HepG2 (cell line): Measurements from ENCODE around the gene DDX17. TPM values are rescaled to one million over a fixed set of nuclear protein-coding genes. Genes with fewer than 3 reads are reported as not detected.

Experiments
- ATAC-seq: fragments of 200-7000 bp; cut with Tn5 transposase; 3 replicates; pipeline ENCODE4 v1.9.1; 2020; ENCODE audit warnings: mild to moderate bottlenecking, moderate library complexity
- BruUV-seq: library from RNA; stranded (reverse); fragments of 400-500 nt; replicated peaks from 2 replicates; lab custom pipeline; 2021; lab: Mats Ljungman, UMichigan
- CTCF ChIA-PET: fragments of 300-600 bp; formaldehyde crosslinking; extraction: SDS; loops from one replicate; lab custom pipeline; 2021; ENCODE audit warnings: low total read pairs, inconsistent platforms, low intra/inter-chr PET ratio; lab: Yijun Ruan, JAX
- POLR2A ChIA-PET: fragments of 350-600 bp; sonication (Branson Sonifier 250); formaldehyde crosslinking; loops from one replicate; lab custom pipeline; 2020; ENCODE audit warnings: antibody characterized with exemption, inconsistent platforms; lab: Yijun Ruan, JAX
- DNase-seq: peaks from one replicate; pipeline ENCODE4 v3.0.0-alpha.2; 2015; ENCODE audit warnings: low spot score
- FAIRE-seq: peaks from 3 replicates; lab custom pipeline; 2011; peaks lifted over from hg19 to GRCh38; lab: Jason Lieb, UNC
- H2AFZ ChIP-seq: one replicate; pipeline ENCODE4 v1.6.1; 2011; ENCODE audit warnings: low read length, inconsistent platforms
- H3K27ac ChIP-seq: fragments of 300-600 bp; 3 replicates; pipeline ENCODE4 v1.8.0; 2011; ENCODE audit warnings: mixed run types, mild to moderate bottlenecking, mixed read lengths, low read length, inconsistent platforms; ENCODE audit not compliant: insufficient read depth; ENCODE audit errors: extremely low read length
- H3K27me3 ChIP-seq, 2 experiments: fragments of 200-600 bp in 1 of 2; 2 replicates in 1 of 2; 3 replicates in 1 of 2; pipeline versions ENCODE4 v1.6.0 to v1.8.0; 2011; ENCODE audit warnings: low read length in 2 of 2, mild to moderate bottlenecking in 2 of 2, moderate library complexity in 2 of 2, inconsistent platforms in 1 of 2; ENCODE audit not compliant: insufficient read depth in 2 of 2, control insufficient read depth in 1 of 2
- H3K36me3 ChIP-seq, 2 experiments: fragments of 200-600 bp in 1 of 2; replicated peaks in 1 of 2; 2 replicates in 1 of 2; 3 replicates in 1 of 2; pipeline versions ENCODE4 v1.5.1 to v1.8.0; 2011; ENCODE audit warnings: low read length in 2 of 2, inconsistent platforms in 1 of 2; ENCODE audit not compliant: insufficient read depth in 2 of 2, control insufficient read depth in 1 of 2
- H3K4me1 ChIP-seq: 2 replicates; pipeline ENCODE4 v1.5.1; 2012; ENCODE audit warnings: low read length, inconsistent platforms; ENCODE audit not compliant: insufficient read depth
- H3K4me2 ChIP-seq: 2 replicates; pipeline ENCODE4 v1.6.0; 2011; ENCODE audit warnings: low read depth, low read length, inconsistent platforms
- H3K4me3 ChIP-seq, 3 experiments: fragments of 200-600 bp in 1 of 3; sonication (generic), shearing (Covaris generic) in 1 of 3; replicated peaks in 1 of 3; 2 replicates each; pipeline ENCODE4 v1.5.1; 2011 to 2016; ENCODE audit warnings: low read length in 3 of 3, inconsistent platforms in 2 of 3, low read depth in 2 of 3, mild to moderate bottlenecking in 2 of 3, control low read depth in 1 of 3, mixed read lengths in 1 of 3; ENCODE audit not compliant: insufficient read depth in 1 of 3
- H3K79me2 ChIP-seq: one replicate; pipeline ENCODE4 v1.6.1; 2011; ENCODE audit warnings: low read length, inconsistent platforms; ENCODE audit not compliant: insufficient read depth
- H3K9ac ChIP-seq: 2 replicates; pipeline ENCODE4 v1.6.0; 2011; ENCODE audit warnings: mild to moderate bottlenecking, low read depth, low read length, inconsistent platforms; ENCODE audit not compliant: insufficient read depth
- H3K9me3 ChIP-seq: 2 replicates; pipeline ENCODE4 v1.5.1; 2012; ENCODE audit warnings: mild to moderate bottlenecking, low read length
- H4K20me1 ChIP-seq: 2 replicates; pipeline ENCODE4 v1.6.0; 2011; ENCODE audit warnings: inconsistent platforms, mild to moderate bottlenecking, low read length, moderate library complexity; ENCODE audit not compliant: insufficient read depth
- DDIT3 ChIP-seq: sonication (generic); formaldehyde crosslinking; IDR thresholded peaks from 2 replicates; pipeline ENCODE4 v1.4.0; 2020; ENCODE audit warnings: mild to moderate bottlenecking, missing genetic modification reagents
- GABPB1 ChIP-seq: IDR thresholded peaks from 2 replicates; pipeline ENCODE4 v1.6.1; 2016; ENCODE audit warnings: mild to moderate bottlenecking, missing genetic modification reagents, moderate library complexity, missing compliant biosample characterization
- HNRNPH1 ChIP-seq: fragments of 200-400 bp; formaldehyde crosslinking; optimal IDR thresholded peaks from 2 replicates; pipeline ENCODE3; 2017; ENCODE audit warnings: mild to moderate bottlenecking, low read depth, low read length
- IKZF1 ChIP-seq: fragments of 450-650 bp; IDR thresholded peaks from 2 replicates; pipeline ENCODE4 v1.7.1; 2016
- MBD4 ChIP-seq: IDR thresholded peaks from 2 replicates; pipeline ENCODE4 v1.6.1; 2012; ENCODE audit warnings: low read length, inconsistent platforms, borderline replicate concordance
- MIXL1 ChIP-seq: IDR thresholded peaks from 2 replicates; pipeline ENCODE4 v1.6.1; 2016
- RELA ChIP-seq: sonication (generic); formaldehyde crosslinking; IDR thresholded peaks from 2 replicates; pipeline ENCODE4 v1.4.0; 2020; ENCODE audit warnings: missing genetic modification reagents
- SMYD3 ChIP-seq: sonication (generic); formaldehyde crosslinking; IDR thresholded peaks from 2 replicates; pipeline ENCODE4 v1.8.1; 2023; ENCODE audit warnings: mild to moderate bottlenecking, missing genetic modification reagents
- WIZ ChIP-seq: sonication (generic); formaldehyde crosslinking; IDR thresholded peaks from 2 replicates; pipeline ENCODE4 v1.5.1; 2020; ENCODE audit warnings: mild to moderate bottlenecking, missing genetic modification reagents
- ZBED4 ChIP-seq: sonication (generic); formaldehyde crosslinking; IDR thresholded peaks from 2 replicates; pipeline ENCODE4 v1.4.0; 2020; ENCODE audit warnings: missing genetic modification reagents, borderline replicate concordance
- ZFX ChIP-seq: sonication (generic); formaldehyde crosslinking; IDR thresholded peaks from 2 replicates; pipeline ENCODE4 v1.4.0; 2020; ENCODE audit warnings: mild to moderate bottlenecking, low read depth, missing genetic modification reagents, moderate library complexity
- ZNF124 ChIP-seq: sonication (generic); formaldehyde crosslinking; IDR thresholded peaks from 2 replicates; pipeline ENCODE4 v1.4.0; 2020; ENCODE audit warnings: missing genetic modification reagents
- ZNF251 ChIP-seq: sonication (generic); formaldehyde crosslinking; IDR thresholded peaks from 2 replicates; pipeline ENCODE4 v1.9.0; 2021; ENCODE audit warnings: mild to moderate bottlenecking, missing genetic modification reagents
- ZNF253 ChIP-seq: sonication (generic); formaldehyde crosslinking; IDR thresholded peaks from 2 replicates; pipeline ENCODE4 v1.8.0; 2022; ENCODE audit warnings: mild to moderate bottlenecking, missing genetic modification reagents, borderline replicate concordance
- ZNF510 ChIP-seq: sonication (generic); formaldehyde crosslinking; IDR thresholded peaks from 2 replicates; pipeline ENCODE4 v1.4.0; 2020; ENCODE audit warnings: low read depth, mild to moderate bottlenecking, missing genetic modification reagents
- ZNF563 ChIP-seq: sonication (generic); formaldehyde crosslinking; IDR thresholded peaks from 2 replicates; pipeline ENCODE4 v1.8.0; 2022; ENCODE audit warnings: mild to moderate bottlenecking, moderate library complexity, missing genetic modification reagents
- ZNF605 ChIP-seq: sonication (generic); formaldehyde crosslinking; IDR thresholded peaks from 2 replicates; pipeline ENCODE4 v1.8.0; 2022; ENCODE audit warnings: mild to moderate bottlenecking, missing genetic modification reagents
- ZNF652 ChIP-seq: IDR thresholded peaks from 2 replicates; pipeline ENCODE4 v1.6.1; 2016; ENCODE audit warnings: low read depth, borderline replicate concordance
- ZNF891 ChIP-seq: sonication (generic); formaldehyde crosslinking; IDR thresholded peaks from 2 replicates; pipeline ENCODE4 v1.5.0; 2020; ENCODE audit warnings: mild to moderate bottlenecking, missing genetic modification reagents
- WGBS: methylation state at CpG from one replicate; pipeline ENCODE4 v1.1.6; 2017; ENCODE audit warnings: low lambda C conversion rate; 5-methylcytosine and 5-hydroxymethylcytosine counted together
- in situ Hi-C: cut with HindIII; loops from 2 replicates; pipeline ENCODE4 v1.10.0; 2017; ENCODE audit warnings: low pct_unique_long_range_greater_than_20kb; ENCODE audit not compliant: extremely low pct_ligation_motif_present
- intact Hi-C: fragments of 100-400 bp; cut with micrococcal nuclease; formaldehyde crosslinking; loops from one replicate; pipeline ENCODE4 v1.10.0; 2022; ENCODE audit not compliant: unreplicated experiment
- polyA plus RNA-seq, 8 experiments: library from polyadenylated mRNA; depleted of rRNA in 3 of 8; stranded (reverse) in 7 of 8; unstranded in 1 of 8; fragments of >200 nt; fragmentation: Illumina TruSeq in 4 of 8; extraction: Trizol in 4 of 8; gene quantifications; 2 replicates each; pipeline versions ENCODE4 v1.2.1 to v1.2.3, GENCODE V29; 2011 to 2016; ENCODE audit warnings: low read depth in 4 of 8, missing spikeins in 1 of 8, mixed read lengths in 1 of 8; ENCODE audit not compliant: insufficient read depth in 1 of 8
- total RNA-seq, 5 experiments: library from RNA; depleted of rRNA; stranded (reverse); fragments of >200 nt; fragmentation: Illumina TruSeq; extraction: Trizol; gene quantifications; 2 replicates each; pipeline ENCODE4 v1.2.3, GENCODE V29; 2016; ENCODE audit warnings: low read depth in 1 of 5

The DDX17 gene
- total and polyA plus RNA-seq, 2 of the 13 experiments (the other 11 are each of a cell fraction or from before 2014, with no cell fraction given), result 238 to 344 TPM

- no peak for TF ChIP-seq ZNF253 (CRISPR knock-in tag)
- TF ChIP-seq SMYD3 (CRISPR knock-in tag), result no peak
- TF ChIP-seq ZNF251 (CRISPR knock-in tag), result no peak
- peak; percentile 35; the same call in 1 of the 2 replicates for TF ChIP-seq GABPB1
- no peak for TF ChIP-seq ZNF510
- 0 out of 2 replicates have a peak, but pooled peaks have one; percentile 68 for TF ChIP-seq ZNF124 (CRISPR knock-in tag)
- TF ChIP-seq ZNF891 (CRISPR knock-in tag), result 0 out of 2 replicates have a peak, but pooled peaks have one; percentile 40
- TF ChIP-seq HNRNPH1, result no peak
- TF ChIP-seq ZNF605 (CRISPR knock-in tag), result peak; percentile 21; the same call in 1 of the 2 replicates
- TF ChIP-seq RELA (CRISPR knock-in tag), result no peak
- TF ChIP-seq MIXL1 (CRISPR knock-in tag), result no peak
- peak; percentile 92 for TF ChIP-seq ZFX (CRISPR knock-in tag)
These were observed 7.0 kb upstream of the DDX17 start (continued) for GRCh38 chr22:38513063-38513462.

- Histone ChIP-seq H3K9me3 (no peaks in the 10 kb centered on the region), H4K20me1 (no peaks in the 10 kb centered on the region), H3K27ac (no peak overlapping the region), H2AFZ (no peak overlapping the region), H3K27me3 (no peaks in the 10 kb centered on the region; a peak in 1 of 5 replicates), H3K4me1 (peaks cover 31% of the 10 kb centered on the region), H3K4me3 (no peak overlapping the region), H3K4me2 (no peak overlapping the region), H3K36me3 (no peaks in the 10 kb centered on the region), H3K9ac (no peak overlapping the region), H3K79me2 (peaks cover 6% of the 10 kb centered on the region)
- FAIRE-seq, result no peak
- 88% methylated on average over 5 of the region's 5 CpGs for whole genome bisulfite sequencing
- ATAC-seq, result no peak
- POLR2A ChIA-PET, result no interaction called here
- intact Hi-C loops (loop anchor here (5.0 kb wide), 1 partner anchor 458 kb away; no protein-coding TSS in a partner anchor), in situ Hi-C loops (loop anchor here (10.0 kb wide), 1 partner anchor 456 kb away; the partner anchor contains the start of gene PICK1)
- BruUV-seq, result no TSS peak
- no peak for DNase-seq
- CTCF ChIA-PET, result no interaction called here
- no peak for TF ChIP-seq ZBED4 (CRISPR knock-in tag)
- TF ChIP-seq ZNF124 (CRISPR knock-in tag), result no peak
- TF ChIP-seq MBD4, result no peak
- TF ChIP-seq DDIT3 (CRISPR knock-in tag), result no peak
- TF ChIP-seq IKZF1, result no peak
- TF ChIP-seq ZNF652 (CRISPR knock-in tag), result no peak
- TF ChIP-seq WIZ (CRISPR knock-in tag), result no peak
- no peak for TF ChIP-seq ZNF563 (CRISPR knock-in tag)
These were observed 4.4 kb upstream of the DDX17 start for GRCh38 chr22:38510416-38510970.
